Tibial nerve (tissue), 4 donors: ENCODE measurements around the gene FAM90A1.
"Not testable (repeated sequence)": the region's sequence is repeated elsewhere in the genome, so short reads cannot be mapped to it uniquely, and the experiment has no call there.

ENCODE experiments used
- CTCF ChIP-seq, 5 experiments: fragments of 200-600 bp in 3 of 5; fragments of 450-650 bp in 2 of 5; sonication (generic) in 3 of 5; IDR thresholded peaks; one replicate each; pipeline ENCODE4 v1.5.1; 2016 to 2019; ENCODE audit warnings: antibody characterized with exemption in 5 of 5, mild to moderate bottlenecking in 3 of 5, moderate library complexity in 2 of 5
- EP300 ChIP-seq, 2 donors: sonication (generic); formaldehyde crosslinking; IDR thresholded peaks; one replicate each; pipeline ENCODE4 v1.6.1; 2017; ENCODE audit warnings: antibody characterized with exemption in 2 of 2, mild to moderate bottlenecking in 1 of 2
- POLR2A ChIP-seq, 2 donors: fragments of 450-650 bp; IDR thresholded peaks; one replicate each; pipeline ENCODE4 v1.6.1; 2017; ENCODE audit warnings: antibody characterized with exemption in 2 of 2, mild to moderate bottlenecking in 2 of 2, moderate library complexity in 2 of 2

- not testable (repeated sequence) for TF ChIP-seq CTCF, POLR2A, EP300 (IDR thresholded peaks at IDR 0.05)
These were observed 54.5 kb downstream of the FAM90A1 start for GRCh38 chr12:8172911-8173310.
